ENCODE data around the gene EDEM2.
"Not testable (repeated sequence)": the region's sequence is repeated elsewhere in the genome, so short reads cannot be mapped to it uniquely, and the experiment has no call there.

EDEM2 gene

GRCh38 chr20:35172434-35172806 is 25.3 kb upstream of the EDEM2 start:
- TF ChIP-seq POLR2AphosphoS5 (IDR thresholded peaks at IDR 0.05; ENCODE audit: borderline replicate concordance, low read depth, low read length), result no peak
- no peak for TF ChIP-seq FOXP2 (optimal IDR thresholded peaks at IDR 0.05; ENCODE audit: control extremely low read depth, extremely low read length, insufficient read depth)
- no peak for TF ChIP-seq EZH2 (IDR thresholded peaks at IDR 0.05)
- Histone ChIP-seq H3K9ac (ENCODE audit: insufficient read length) (no peak overlapping the region), H3K9me3 (ENCODE audit: low read depth, low read length) (no peaks in the 10 kb centered on the region), H3K4me3 (peak overlapping the region; percentile 69), H3K27ac (no peak overlapping the region), H3K36me3 (ENCODE audit: insufficient read depth, low read length) (no peaks in the 10 kb centered on the region)
- DNase-seq (ENCODE audit: low read depth, low spot score), result no peak

DNA sequence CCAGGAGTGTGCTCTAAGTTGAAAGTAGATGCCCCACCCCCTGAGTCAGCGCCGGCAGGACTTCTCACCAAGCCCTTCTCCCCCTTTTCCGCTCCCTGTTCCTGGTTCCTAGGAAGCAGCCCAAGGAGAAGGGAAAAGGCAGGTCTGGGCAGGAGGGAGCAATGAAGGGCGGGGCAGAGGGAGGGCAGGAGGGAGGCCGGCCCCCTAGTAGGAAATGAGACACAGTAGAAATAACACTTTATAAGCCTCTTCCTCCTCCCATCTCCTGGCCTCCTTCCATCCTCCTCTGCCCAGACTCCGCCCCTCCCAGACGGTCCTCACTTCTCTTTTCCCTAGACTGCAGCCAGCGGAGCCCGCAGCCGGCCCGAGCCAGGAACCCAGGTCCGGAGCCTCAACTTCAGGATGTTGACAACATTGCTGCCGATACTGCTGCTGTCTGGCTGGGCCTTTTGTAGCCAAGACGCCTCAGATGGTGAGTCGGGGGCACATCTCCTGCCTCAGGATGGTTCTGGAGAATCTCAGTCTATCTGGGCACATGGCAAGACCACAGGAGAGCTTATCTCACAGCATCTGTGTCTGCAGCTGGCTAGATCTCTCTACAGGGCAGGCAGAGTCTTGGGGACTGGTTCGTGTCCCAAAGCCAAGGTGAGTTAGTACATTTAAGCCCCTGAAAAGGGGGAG is 24.8 kb upstream of the EDEM2 start, which contains the start of gene PROCR:
Gene PROCR (plus strand): TSS at position 320 of the 681 bp plus-strand sequence. CDS start 83 bp downstream, at position 403.
- no peak within 1 kb of the TSS for H3K27ac ChIP-seq
- TF ChIP-seq POLR2AphosphoS5 (IDR thresholded peaks at IDR 0.05; ENCODE audit: borderline replicate concordance, low read depth, low read length) (no peak), EZH2 (IDR thresholded peaks at IDR 0.05) (no peak), FOXP2 (optimal IDR thresholded peaks at IDR 0.05; ENCODE audit: control extremely low read depth, extremely low read length, insufficient read depth) (no peak)
- DNase-seq (ENCODE audit: low read depth, low spot score), result no peak
- no peak within 1 kb of the TSS for H3K9ac ChIP-seq (ENCODE audit: insufficient read length)
- peak within 1 kb of the TSS; percentile 69 for H3K4me3 ChIP-seq
- no peaks in the 10 kb centered on the region for H3K9me3 ChIP-seq (ENCODE audit: low read depth, low read length)
- no peaks in the 10 kb centered on the region for H3K36me3 ChIP-seq (ENCODE audit: insufficient read depth, low read length)

DNA sequence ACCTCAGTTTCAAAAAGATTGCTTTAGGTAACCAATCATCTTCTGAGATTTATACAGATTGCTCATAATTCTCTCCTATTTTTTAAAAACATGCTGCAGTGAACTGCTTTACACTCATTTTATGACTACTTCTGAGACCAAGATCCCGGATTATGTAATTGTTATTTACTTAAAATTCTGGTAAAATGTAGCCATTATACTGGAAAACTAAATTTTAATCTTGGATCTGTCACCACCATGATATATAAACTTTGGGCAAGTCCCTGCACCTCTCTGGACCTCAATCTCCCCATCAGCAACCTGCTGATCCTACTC is 24.3 kb upstream of the EDEM2 start:
- H3K4me3 ChIP-seq, result peak overlapping the region; percentile 69
- no peak for DNase-seq (ENCODE audit: low read depth, low spot score)
- TF ChIP-seq EZH2 (IDR thresholded peaks at IDR 0.05), result no peak
- no peak for TF ChIP-seq FOXP2 (optimal IDR thresholded peaks at IDR 0.05; ENCODE audit: control extremely low read depth, extremely low read length, insufficient read depth)
- TF ChIP-seq POLR2AphosphoS5 (IDR thresholded peaks at IDR 0.05; ENCODE audit: borderline replicate concordance, low read depth, low read length), result no peak
- H3K9ac ChIP-seq (ENCODE audit: insufficient read length), result no peak overlapping the region
- no peaks in the 10 kb centered on the region for H3K9me3 ChIP-seq (ENCODE audit: low read depth, low read length)
- H3K27ac ChIP-seq, result no peak overlapping the region
- H3K36me3 ChIP-seq (ENCODE audit: insufficient read depth, low read length), result no peaks in the 10 kb centered on the region

DNA sequence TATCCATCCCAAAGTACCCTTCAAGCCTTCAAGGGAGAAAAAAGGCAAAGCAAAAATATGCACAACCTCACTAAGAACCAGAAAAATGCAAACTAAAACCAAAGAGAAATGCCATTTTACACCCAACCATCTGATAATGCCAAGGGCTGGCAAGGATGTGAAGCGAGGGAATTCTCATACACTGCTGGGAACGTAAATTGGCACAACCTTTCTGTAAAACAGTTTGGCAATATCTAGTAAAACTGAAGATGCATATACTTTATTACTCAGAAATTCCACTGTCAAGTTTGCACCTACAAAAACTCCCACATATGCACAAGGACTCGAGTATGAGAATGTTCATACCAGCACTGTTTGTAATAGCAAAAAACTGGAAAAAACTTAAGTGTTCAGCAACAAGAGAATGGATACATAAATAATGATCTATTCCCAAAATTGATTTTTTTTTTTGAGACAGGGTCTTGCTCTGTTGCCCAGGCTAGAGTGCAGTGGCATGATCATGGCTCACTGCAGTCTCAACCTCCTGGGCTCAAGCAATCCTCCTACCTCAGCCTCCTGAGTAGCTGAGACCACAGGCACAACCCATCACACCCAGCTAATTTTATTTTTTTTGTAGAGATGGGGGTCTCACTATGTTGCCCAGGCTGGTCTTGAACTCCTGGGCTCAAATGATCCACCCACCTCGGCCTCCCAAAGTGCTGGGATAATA is 21.7 kb upstream of the EDEM2 start:
- not testable (repeated sequence) for H3K36me3 ChIP-seq (ENCODE audit: insufficient read depth, low read length); H3K9ac ChIP-seq (ENCODE audit: insufficient read length); DNase-seq (ENCODE audit: low read depth, low spot score); H3K9me3 ChIP-seq (ENCODE audit: low read depth, low read length); H3K27ac ChIP-seq; H3K4me3 ChIP-seq

DNA sequence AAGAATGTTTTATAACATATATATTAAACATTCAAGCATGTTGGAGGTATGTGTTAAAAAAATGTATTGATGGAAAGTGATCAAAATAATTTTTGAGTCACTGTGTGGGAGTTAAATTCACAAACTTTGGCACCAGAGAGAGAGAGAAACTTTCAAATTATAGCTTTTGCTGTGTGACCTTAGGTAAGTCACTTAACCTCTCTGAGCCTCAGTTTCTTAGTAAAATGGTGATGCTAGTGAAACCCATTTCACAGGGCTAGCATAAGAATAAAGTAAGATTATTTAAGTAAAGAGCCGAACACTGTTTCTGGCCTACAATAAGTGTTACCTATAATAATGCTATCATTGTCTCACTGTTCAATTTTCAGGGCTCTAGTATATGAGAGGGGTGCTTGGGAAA is 20.7 kb upstream of the EDEM2 start:
- Histone ChIP-seq H3K9me3 (ENCODE audit: low read depth, low read length) (no peaks in the 10 kb centered on the region), H3K36me3 (ENCODE audit: insufficient read depth, low read length) (no peaks in the 10 kb centered on the region), H3K4me3 (no peak overlapping the region), H3K9ac (ENCODE audit: insufficient read length) (no peak overlapping the region), H3K27ac (no peak overlapping the region)
- no peak for DNase-seq (ENCODE audit: low read depth, low spot score)
- TF ChIP-seq EZH2 (IDR thresholded peaks at IDR 0.05), result no peak
- TF ChIP-seq POLR2AphosphoS5 (IDR thresholded peaks at IDR 0.05; ENCODE audit: borderline replicate concordance, low read depth, low read length), result no peak
- TF ChIP-seq FOXP2 (optimal IDR thresholded peaks at IDR 0.05; ENCODE audit: control extremely low read depth, extremely low read length, insufficient read depth), result no peak

DNA sequence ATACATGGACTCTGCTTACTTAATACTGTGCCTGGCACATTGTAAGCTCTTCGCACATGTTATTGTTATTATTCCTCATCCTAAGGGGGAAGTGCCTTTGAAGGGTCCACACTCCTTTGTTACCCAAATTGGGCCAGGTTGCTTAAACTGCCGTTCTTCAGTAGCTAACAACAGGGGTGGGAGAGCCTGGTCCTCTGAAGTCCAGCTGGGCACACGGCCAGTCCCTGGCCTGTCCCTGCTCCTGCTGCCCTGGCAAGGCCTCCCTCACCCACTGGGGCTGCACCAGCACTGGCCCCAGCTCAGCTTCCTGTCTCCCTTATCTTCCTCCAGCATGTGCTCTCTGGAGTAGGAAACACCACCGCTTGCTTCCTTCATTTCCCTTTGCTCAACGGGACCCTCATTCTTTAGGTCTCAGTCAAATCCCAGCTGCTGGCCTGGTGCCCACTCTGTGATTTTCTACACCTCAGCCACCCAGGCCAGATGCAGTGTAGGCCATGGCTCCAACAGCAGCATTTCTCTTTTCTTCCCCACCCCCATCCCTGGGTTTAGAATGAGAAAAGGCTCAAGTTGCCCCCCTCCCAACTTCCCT is 19.2 kb upstream of the EDEM2 start:
- Histone ChIP-seq H3K27ac (no peak overlapping the region), H3K9me3 (ENCODE audit: low read depth, low read length) (no peaks in the 10 kb centered on the region), H3K36me3 (ENCODE audit: insufficient read depth, low read length) (no peaks in the 10 kb centered on the region), H3K9ac (ENCODE audit: insufficient read length) (no peak overlapping the region), H3K4me3 (no peak overlapping the region)
- DNase-seq (ENCODE audit: low read depth, low spot score), result no peak
- no peak for TF ChIP-seq FOXP2 (optimal IDR thresholded peaks at IDR 0.05; ENCODE audit: control extremely low read depth, extremely low read length, insufficient read depth)

DNA sequence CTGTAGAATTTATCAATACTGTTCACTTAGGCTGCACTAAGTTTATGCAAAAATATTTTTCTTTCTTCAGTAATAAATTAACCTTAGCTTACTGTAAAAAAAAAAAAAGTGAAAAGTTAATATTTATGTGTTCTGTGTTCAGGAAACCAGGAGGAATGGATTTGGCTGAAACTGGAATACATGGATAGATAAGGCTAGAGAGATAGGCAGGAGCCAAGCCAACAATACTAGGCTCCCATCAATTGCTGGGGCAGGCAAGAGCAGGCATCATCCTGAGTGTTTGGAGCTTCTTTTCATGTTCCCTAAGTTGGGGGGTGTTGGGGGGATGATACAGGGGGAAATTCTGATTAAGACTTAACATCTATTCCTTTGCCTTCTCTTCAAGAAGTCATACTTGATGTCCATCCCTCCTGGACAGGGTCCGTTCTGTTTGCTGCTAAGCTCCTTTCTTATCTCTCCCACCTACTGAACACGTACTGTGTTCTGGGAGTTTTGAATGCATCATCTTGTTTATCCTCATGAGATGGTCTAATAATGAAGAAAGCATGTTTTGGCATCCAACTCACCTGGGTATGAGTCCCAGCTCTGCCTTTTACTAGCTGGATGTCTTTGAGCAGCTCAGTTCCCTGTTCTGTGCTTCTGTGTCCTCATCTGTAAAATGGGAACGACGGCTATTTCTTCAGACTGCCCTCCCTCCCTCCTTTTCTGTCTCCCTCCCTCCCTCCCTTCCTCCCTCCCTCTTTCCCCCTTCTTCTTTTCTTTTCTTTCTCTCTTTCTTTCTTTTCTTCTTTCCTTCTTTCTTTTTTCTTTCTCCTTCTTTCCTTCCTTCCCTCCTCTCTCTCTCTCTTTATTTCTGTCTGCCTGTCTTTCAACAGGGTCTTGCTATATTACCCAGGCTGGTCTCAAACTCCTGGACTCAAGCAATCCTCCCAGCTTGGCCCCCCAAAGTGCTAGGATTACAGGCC is 18.4 kb upstream of the EDEM2 start:
- H3K27ac ChIP-seq, result no peak overlapping the region
- no peak overlapping the region for H3K9ac ChIP-seq (ENCODE audit: insufficient read length)
- no peak overlapping the region for H3K4me3 ChIP-seq
- TF ChIP-seq POLR2AphosphoS5 (IDR thresholded peaks at IDR 0.05; ENCODE audit: borderline replicate concordance, low read depth, low read length) (no peak), FOXP2 (optimal IDR thresholded peaks at IDR 0.05; ENCODE audit: control extremely low read depth, extremely low read length, insufficient read depth) (no peak), EZH2 (IDR thresholded peaks at IDR 0.05) (no peak)
- no peaks in the 10 kb centered on the region for H3K9me3 ChIP-seq (ENCODE audit: low read depth, low read length)
- no peak for DNase-seq (ENCODE audit: low read depth, low spot score)
- H3K36me3 ChIP-seq (ENCODE audit: insufficient read depth, low read length), result no peaks in the 10 kb centered on the region

DNA sequence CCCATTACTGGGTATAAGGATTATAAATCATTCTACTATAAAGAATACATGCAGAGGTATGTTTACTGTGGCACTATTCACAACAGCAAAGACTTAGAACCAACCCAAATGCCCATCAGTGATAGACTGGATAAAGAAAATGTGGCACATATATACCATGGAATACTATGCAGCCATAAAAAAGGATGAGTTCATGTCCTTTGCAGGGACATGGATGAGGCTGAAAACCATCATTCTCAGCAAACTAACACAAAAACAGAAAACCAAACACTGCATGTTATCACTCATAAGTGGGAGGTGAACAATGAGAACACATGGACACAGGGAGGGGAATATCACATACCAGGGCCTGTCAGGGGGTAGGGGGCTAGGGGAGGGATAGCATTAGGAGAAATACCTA is 17.4 kb upstream of the EDEM2 start:
- H3K27ac ChIP-seq; H3K9me3 ChIP-seq (ENCODE audit: low read depth, low read length); H3K9ac ChIP-seq (ENCODE audit: insufficient read length); DNase-seq (ENCODE audit: low read depth, low spot score); H3K4me3 ChIP-seq; H3K36me3 ChIP-seq (ENCODE audit: insufficient read depth, low read length): not testable (repeated sequence)

DNA sequence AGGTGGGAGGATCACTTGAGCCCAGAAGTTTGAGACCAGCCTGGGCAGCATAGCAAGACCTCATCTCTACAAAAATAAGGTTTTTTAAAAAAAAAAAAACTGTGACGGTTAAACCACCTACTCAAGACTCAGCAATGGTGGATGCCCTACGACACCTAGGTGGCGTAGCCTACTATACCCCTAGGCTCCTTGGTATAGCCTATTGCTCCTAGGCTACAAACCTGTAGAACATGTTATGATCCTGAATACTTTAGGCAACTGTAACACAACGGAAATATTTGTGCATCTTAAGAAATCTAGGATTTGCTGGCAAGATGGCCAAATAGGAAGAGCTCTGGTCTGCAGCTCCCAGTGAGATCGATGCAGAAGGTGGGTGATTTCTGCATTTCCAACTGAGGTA is 13.2 kb upstream of the EDEM2 start:
- not testable (repeated sequence) for H3K4me3 ChIP-seq; H3K36me3 ChIP-seq (ENCODE audit: insufficient read depth, low read length); DNase-seq (ENCODE audit: low read depth, low spot score); H3K9me3 ChIP-seq (ENCODE audit: low read depth, low read length); H3K9ac ChIP-seq (ENCODE audit: insufficient read length); H3K27ac ChIP-seq
